ENCODE results near the gene C10orf62.
"Not testable (repeated sequence)": the region's sequence is repeated elsewhere in the genome, so short reads cannot be mapped to it uniquely, and the experiment has no call there.

The C10orf62 gene

DNA sequence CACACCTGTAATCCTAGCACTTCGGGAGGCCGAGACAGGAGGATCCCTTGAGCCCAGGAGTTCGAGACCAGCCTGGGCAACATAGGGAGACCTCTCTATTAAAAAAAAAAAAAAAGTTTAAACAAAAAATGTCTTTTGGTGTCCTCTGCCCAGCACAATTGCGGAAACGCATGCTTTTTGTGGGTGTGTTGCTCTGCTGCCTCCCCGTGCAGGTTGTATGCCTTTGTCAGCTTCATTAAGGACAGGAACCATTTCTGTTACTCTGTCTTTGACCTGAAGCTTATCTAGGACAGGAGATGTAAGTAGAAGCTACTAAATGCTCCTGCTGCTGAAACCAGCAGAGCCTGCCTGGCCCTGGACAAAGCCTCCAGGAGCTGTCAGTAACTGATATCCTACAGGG lies 38.2 kb upstream of the C10orf62 start:
- no peak for TF ChIP-seq JUND (IDR thresholded peaks at IDR 0.05; ENCODE audit: low read depth)
- no peak for DNase-seq (ENCODE audit: low read depth in 1 of 2, low spot score in 1 of 2)
- in situ Hi-C loops (cut with HindIII; ENCODE audit: low pct_unique_long_range_greater_than_20kb, low sequenced_read_pairs): no loop called here

DNA sequence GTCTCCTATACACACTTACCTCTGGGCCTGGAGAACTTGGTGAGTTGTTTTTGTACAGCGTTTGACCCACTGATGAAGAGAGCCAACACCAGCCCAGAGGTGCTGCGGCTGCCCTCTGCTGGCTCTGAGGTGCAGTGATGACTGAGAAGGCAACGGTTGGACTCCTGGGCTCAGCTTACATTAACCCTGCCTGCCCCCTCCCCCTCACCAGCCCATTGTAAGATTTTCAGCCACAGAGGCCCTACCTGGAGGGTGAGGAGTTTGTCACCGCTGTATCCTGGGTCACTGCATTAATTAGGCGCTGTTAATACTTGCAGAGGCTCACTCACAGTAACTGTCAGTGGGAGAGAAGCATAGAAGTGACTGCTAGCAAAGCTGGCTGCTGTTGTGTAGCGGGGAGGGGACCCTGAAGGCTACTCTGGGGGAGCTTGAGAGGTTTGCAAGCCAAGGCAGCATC lies 35.9 kb upstream of the C10orf62 start:
- peak in 1 of 2 experiments; percentile 85 for DNase-seq (ENCODE audit: low read depth in 1 of 2, low spot score in 1 of 2)
- in situ Hi-C loops (cut with HindIII; ENCODE audit: low pct_unique_long_range_greater_than_20kb, low sequenced_read_pairs): no loop called here
- no peak for TF ChIP-seq JUND (IDR thresholded peaks at IDR 0.05; ENCODE audit: low read depth)

DNA sequence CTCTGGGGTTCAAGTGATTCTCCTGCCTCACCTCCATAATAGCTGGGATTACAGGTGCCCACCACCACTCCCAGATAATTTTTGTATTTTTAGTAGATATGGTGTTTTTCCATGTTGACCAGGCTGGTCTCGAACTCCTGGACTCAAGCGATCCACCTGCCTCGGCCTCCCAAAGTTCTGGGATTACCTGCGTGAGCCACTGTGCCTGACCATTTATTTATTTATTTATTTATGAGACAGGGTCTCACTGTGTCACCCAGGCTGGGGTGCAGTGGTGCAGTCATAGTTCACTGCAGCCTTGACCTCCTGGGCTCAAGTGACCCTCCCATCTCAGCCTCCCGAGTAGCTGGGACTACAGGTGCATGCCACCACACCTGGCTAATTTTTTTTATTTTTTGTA lies 35.2 kb upstream of the C10orf62 start:
- DNase-seq (ENCODE audit: low read depth in 1 of 2, low spot score in 1 of 2); in situ Hi-C loops (cut with HindIII; ENCODE audit: low pct_unique_long_range_greater_than_20kb, low sequenced_read_pairs): not testable (repeated sequence)

DNA sequence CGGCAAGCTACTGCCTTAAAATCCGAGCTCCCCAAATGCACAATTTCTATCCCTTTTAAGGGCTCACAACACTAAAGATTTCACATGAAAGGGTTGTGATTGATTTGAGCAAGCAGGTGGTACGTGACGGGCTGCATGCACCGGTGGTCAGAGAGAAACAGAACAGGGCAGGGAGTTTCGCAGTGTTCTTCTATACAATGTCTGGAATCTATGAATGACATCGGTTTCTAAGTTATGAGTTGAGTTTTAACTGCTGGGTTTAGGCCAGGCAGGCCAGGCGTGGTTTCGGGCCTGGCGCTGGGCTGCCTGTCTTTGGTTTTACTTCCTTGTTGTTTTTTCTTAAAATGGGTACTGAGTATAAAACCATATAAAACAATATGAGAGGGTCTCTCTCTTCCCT lies 34.0 kb upstream of the C10orf62 start:
- DNase-seq (ENCODE audit: low read depth in 1 of 2, low spot score in 1 of 2); in situ Hi-C loops (cut with HindIII; ENCODE audit: low pct_unique_long_range_greater_than_20kb, low sequenced_read_pairs): not testable (repeated sequence)

- DNase-seq (ENCODE audit: low read depth in 1 of 2, low spot score in 1 of 2); in situ Hi-C loops (cut with HindIII; ENCODE audit: low pct_unique_long_range_greater_than_20kb, low sequenced_read_pairs): not testable (repeated sequence)
Measured at GRCh38 chr10:97560731-97561381, 28.7 kb upstream of the C10orf62 start.

DNA sequence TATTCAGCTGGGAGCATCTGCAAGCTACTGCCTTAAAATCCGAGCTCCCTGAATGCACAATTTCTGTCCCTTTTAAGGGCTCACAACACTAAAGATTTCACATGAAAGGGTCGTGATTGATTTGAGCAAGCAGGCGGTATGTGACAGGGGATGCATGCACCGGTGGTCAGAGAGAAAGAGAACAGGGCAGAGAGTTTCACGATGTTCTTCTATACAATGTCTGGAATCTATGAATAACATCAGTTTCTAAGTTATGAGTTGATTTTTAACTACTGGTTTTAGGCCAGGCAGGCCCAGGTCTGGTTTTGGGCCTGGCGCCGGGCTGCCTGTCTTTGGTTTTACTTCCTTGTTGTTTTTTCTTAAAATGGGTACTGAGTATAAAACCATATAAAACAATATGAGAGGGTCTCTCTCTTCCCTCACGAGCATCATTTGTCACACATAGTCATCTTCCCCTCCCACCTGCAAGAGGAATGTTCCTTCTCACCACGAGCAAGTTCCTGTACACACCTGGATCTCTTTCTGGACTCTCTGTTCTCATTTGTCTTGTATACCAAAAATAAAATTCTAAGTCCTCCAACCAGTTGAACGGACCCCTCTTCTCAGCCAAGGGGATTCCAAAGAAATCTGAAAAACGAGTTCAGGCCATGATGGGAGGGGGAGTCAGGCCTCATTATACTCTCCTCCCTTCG lies 28.0 kb upstream of the C10orf62 start:
- DNase-seq (ENCODE audit: low read depth in 1 of 2, low spot score in 1 of 2); in situ Hi-C loops (cut with HindIII; ENCODE audit: low pct_unique_long_range_greater_than_20kb, low sequenced_read_pairs): not testable (repeated sequence)

- in situ Hi-C loops (cut with HindIII; ENCODE audit: low pct_unique_long_range_greater_than_20kb, low sequenced_read_pairs); DNase-seq (ENCODE audit: low read depth in 1 of 2, low spot score in 1 of 2): not testable (repeated sequence)
Measured at GRCh38 chr10:97562329-97562728, 27.2 kb upstream of the C10orf62 start.

DNA sequence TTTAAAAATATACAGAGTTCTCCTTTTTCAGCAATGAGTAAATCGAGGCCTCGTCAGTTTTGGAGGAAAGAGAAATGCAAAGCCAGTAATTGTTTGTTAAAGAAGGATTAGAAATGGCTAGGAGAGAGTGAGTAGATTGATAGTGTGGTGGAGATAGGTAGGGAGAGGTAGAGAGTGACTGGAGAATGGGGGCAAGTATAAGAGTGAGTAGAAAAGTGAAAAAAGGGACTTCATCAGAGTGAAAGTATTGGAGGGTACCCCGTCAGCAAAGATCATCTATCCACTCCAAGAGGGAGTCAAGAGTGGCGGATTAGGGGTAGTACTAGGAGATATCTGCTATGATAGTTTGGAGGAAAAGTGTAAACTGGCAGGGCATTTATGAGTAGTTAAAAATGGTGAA lies 26.2 kb upstream of the C10orf62 start:
- no peak for TF ChIP-seq JUND (IDR thresholded peaks at IDR 0.05; ENCODE audit: low read depth)
- in situ Hi-C loops (cut with HindIII; ENCODE audit: low pct_unique_long_range_greater_than_20kb, low sequenced_read_pairs): no loop called here
- DNase-seq (ENCODE audit: low read depth in 1 of 2, low spot score in 1 of 2): no peak

GRCh38 chr10:97564776-97565175 lies 24.7 kb upstream of the C10orf62 start:
- no peak for TF ChIP-seq JUND (IDR thresholded peaks at IDR 0.05; ENCODE audit: low read depth)
- in situ Hi-C loops (cut with HindIII; ENCODE audit: low pct_unique_long_range_greater_than_20kb, low sequenced_read_pairs): no loop called here
- no peak for DNase-seq (ENCODE audit: low read depth in 1 of 2, low spot score in 1 of 2)

DNA sequence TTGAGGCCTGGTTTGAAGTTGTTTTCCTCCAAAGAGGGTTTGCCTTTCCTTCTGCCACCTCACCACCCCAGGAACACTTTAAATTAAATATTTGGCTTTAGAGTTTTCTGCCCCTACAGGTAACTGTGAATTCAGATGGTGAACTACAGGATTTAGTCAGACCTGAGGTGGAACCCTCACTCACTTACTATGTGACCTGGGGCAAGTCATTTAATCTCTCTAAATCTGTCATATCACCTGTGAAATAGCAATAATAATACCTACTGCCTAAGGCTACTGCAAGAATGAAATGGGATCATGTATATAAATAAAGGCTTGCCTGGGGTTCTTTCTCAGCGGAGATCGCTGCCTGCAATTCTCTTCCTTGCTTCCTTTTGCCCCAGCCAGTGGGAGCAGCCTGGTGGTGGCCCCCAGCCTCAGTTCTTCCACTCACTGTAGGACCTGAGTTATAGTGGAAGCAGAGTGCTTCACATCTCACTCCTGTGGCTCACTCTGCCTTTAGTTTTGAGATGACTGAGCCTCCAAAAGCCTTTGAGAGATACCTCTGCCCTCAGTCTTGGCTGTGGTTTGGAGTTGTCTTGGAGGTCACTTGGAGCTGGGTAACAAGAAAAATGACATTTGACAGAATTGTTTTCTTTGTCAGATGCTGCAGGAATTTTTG lies 23.1 kb upstream of the C10orf62 start:
- no peak for TF ChIP-seq JUND (IDR thresholded peaks at IDR 0.05; ENCODE audit: low read depth)
- no peak for DNase-seq (ENCODE audit: low read depth in 1 of 2, low spot score in 1 of 2)
- in situ Hi-C loops (cut with HindIII; ENCODE audit: low pct_unique_long_range_greater_than_20kb, low sequenced_read_pairs): no loop called here

- in situ Hi-C loops (cut with HindIII; ENCODE audit: low pct_unique_long_range_greater_than_20kb, low sequenced_read_pairs): no loop called here
- TF ChIP-seq JUND (IDR thresholded peaks at IDR 0.05; ENCODE audit: low read depth): no peak
- no peak for DNase-seq (ENCODE audit: low read depth in 1 of 2, low spot score in 1 of 2)
Measured at GRCh38 chr10:97567891-97568290, 21.6 kb upstream of the C10orf62 start.

DNA sequence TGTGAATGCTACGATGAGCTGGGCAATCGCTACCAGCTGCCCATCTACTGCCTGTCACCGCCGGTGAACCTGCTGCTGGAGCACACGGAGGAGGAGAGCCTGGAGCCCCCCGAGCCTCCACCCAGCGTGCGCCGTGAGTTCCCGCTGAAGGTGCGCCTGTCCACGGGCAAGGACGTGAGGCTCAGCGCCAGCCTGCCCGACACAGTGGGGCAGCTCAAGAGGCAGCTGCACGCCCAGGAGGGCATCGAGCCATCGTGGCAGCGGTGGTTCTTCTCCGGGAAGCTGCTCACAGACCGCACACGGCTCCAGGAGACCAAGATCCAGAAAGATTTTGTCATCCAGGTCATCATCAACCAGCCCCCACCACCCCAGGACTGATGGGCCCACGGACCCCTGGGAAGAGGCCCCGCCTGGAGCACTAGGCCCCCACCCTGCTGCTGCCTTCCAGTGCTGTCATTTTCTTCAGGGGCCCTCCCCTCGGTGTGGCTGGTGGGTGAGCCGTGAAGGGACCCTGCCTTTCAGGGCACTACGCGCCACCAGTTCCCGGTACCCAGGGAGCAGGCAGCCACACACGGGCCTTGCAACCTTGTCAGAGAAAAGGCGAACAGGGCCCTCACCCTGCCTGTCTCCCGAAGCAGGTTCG lies 19.3 kb upstream of the C10orf62 start:
- in situ Hi-C loops (cut with HindIII; ENCODE audit: low pct_unique_long_range_greater_than_20kb, low sequenced_read_pairs): no loop called here
- DNase-seq (ENCODE audit: low read depth in 1 of 2, low spot score in 1 of 2): no peak
- no peak for TF ChIP-seq JUND (IDR thresholded peaks at IDR 0.05; ENCODE audit: low read depth)

All from T47D (cell line).